Measurements from ENCODE around the gene TMEM54.

The TMEM54 gene

GRCh38 chr1:32878183-32878582 lies 23.0 kb downstream of the TMEM54 start:
- TF ChIP-seq, protein P1, sequence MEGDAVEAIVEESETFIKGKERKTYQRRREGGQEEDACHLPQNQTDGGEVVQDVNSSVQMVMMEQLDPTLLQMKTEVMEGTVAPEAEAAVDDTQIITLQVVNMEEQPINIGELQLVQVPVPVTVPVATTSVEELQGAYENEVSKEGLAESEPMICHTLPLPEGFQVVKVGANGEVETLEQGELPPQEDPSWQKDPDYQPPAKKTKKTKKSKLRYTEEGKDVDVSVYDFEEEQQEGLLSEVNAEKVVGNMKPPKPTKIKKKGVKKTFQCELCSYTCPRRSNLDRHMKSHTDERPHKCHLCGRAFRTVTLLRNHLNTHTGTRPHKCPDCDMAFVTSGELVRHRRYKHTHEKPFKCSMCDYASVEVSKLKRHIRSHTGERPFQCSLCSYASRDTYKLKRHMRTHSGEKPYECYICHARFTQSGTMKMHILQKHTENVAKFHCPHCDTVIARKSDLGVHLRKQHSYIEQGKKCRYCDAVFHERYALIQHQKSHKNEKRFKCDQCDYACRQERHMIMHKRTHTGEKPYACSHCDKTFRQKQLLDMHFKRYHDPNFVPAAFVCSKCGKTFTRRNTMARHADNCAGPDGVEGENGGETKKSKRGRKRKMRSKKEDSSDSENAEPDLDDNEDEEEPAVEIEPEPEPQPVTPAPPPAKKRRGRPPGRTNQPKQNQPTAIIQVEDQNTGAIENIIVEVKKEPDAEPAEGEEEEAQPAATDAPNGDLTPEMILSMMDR (IDR thresholded peaks at IDR 0.05; ENCODE audit: low read depth, low read length, missing control alignments) = no peak
- H3K4me3 ChIP-seq (ENCODE audit: low read depth, low read length) = no peak overlapping the region
- no peak for DNase-seq (ENCODE audit: low read depth)
- in situ Hi-C loops (cut with HindIII; ENCODE audit: low sequenced_read_pairs) = no loop called here

GRCh38 chr1:32877211-32878110 lies 23.7 kb downstream of the TMEM54 start:
- H3K4me3 ChIP-seq (ENCODE audit: low read depth, low read length) = no peak overlapping the region
- DNase-seq (ENCODE audit: low read depth) = no peak
- TF ChIP-seq, protein P1 (IDR thresholded peaks at IDR 0.05; ENCODE audit: low read depth, low read length, missing control alignments) = no peak
- in situ Hi-C loops (cut with HindIII; ENCODE audit: low sequenced_read_pairs) = no loop called here

- in situ Hi-C loops (cut with HindIII; ENCODE audit: low sequenced_read_pairs) = no loop called here
- H3K4me3 ChIP-seq (ENCODE audit: low read depth, low read length) = no peak overlapping the region
- TF ChIP-seq, protein P1 (IDR thresholded peaks at IDR 0.05; ENCODE audit: low read depth, low read length, missing control alignments) = peak; percentile 88
- DNase-seq (ENCODE audit: low read depth) = no peak
Observed at GRCh38 chr1:32876341-32877210, 24.6 kb downstream of the TMEM54 start.

GRCh38 chr1:32874860-32875752 lies 26.1 kb downstream of the TMEM54 start:
- in situ Hi-C loops (cut with HindIII; ENCODE audit: low sequenced_read_pairs) = no loop called here
- no peak for DNase-seq (ENCODE audit: low read depth)
- no peak overlapping the region for H3K4me3 ChIP-seq (ENCODE audit: low read depth, low read length)
- TF ChIP-seq, protein P1 (IDR thresholded peaks at IDR 0.05; ENCODE audit: low read depth, low read length, missing control alignments) = no peak

DNA sequence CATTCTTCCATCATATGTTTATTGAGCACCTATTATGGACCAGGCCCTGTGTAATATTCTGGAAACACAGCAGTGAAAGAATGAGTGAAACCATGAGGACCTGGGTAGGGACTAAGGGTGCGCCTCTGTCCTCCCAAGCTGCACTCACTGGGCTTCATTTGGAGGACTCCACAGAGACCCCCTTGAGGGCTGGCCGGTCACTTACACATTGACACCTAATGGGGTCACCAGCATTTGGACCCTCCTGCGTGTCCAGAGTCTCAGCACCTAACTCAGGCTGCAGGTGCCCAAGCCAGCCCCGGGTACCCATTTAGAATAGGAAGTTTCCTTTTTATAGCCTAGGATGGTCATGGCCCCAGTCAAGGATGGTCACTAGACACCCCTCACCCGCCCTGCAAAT lies 27.7 kb downstream of the TMEM54 start:
- TF ChIP-seq, protein P1 (IDR thresholded peaks at IDR 0.05; ENCODE audit: low read depth, low read length, missing control alignments) = no peak
- in situ Hi-C loops (cut with HindIII; ENCODE audit: low sequenced_read_pairs) = no loop called here
- DNase-seq (ENCODE audit: low read depth) = no peak
- no peak overlapping the region for H3K4me3 ChIP-seq (ENCODE audit: low read depth, low read length)

DNA sequence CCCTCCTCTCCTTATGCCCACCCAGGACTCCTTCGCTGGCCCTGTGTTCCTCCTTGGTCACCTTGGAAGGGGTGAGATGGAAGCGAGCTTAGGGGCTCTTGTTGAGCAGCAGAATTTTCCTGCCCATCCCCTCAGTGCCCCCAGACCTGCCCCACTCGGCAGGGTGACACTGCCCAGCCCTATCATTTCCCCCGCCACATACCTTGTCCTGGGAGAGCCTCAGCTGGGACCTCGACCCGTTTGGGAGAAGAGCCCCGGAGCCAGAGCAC lies 29.1 kb downstream of the TMEM54 start:
- DNase-seq (ENCODE audit: low read depth) = no peak
- TF ChIP-seq, protein P1 (IDR thresholded peaks at IDR 0.05; ENCODE audit: low read depth, low read length, missing control alignments) = no peak
- H3K4me3 ChIP-seq (ENCODE audit: low read depth, low read length) = no peak overlapping the region
- in situ Hi-C loops (cut with HindIII; ENCODE audit: low sequenced_read_pairs) = no loop called here
